HUES6 (cell line): Measurements from ENCODE around the gene TSFM.
A peak's percentile ranks its signal among the peaks of the same experiment; 100 is the strongest.
"Not testable (repeated sequence)": the region's sequence is repeated elsewhere in the genome, so short reads cannot be mapped to it uniquely, and the experiment has no call there.

Experiments
- H3K27ac ChIP-seq: 2 replicates; pipeline ENCODE4 v1.7.0; 2013; ENCODE audit warnings: low read depth, mild to moderate bottlenecking, low read length, inconsistent platforms
- H3K27me3 ChIP-seq: 2 replicates; pipeline ENCODE4 v1.6.1; 2013; ENCODE audit warnings: low read length; ENCODE audit not compliant: control insufficient read depth, insufficient read depth
- H3K36me3 ChIP-seq: 2 replicates; pipeline ENCODE4 v1.6.1; 2013; ENCODE audit warnings: low read length; ENCODE audit not compliant: control insufficient read depth, insufficient read depth
- H3K4me1 ChIP-seq: 2 replicates; pipeline ENCODE4 v1.6.1; 2013; ENCODE audit warnings: low read length; ENCODE audit not compliant: control insufficient read depth, insufficient read depth
- H3K4me3 ChIP-seq: 2 replicates; pipeline ENCODE4 v1.5.1; 2013; ENCODE audit warnings: low read depth, low read length
- H3K9ac ChIP-seq: one replicate; pipeline ENCODE4 v1.6.1; 2013; ENCODE audit warnings: mild to moderate bottlenecking, low read length
- H3K9me3 ChIP-seq: 2 replicates; pipeline ENCODE4 v1.6.1; 2013; ENCODE audit warnings: low read depth, low read length; ENCODE audit not compliant: control insufficient read depth, insufficient read depth

The TSFM gene

DNA sequence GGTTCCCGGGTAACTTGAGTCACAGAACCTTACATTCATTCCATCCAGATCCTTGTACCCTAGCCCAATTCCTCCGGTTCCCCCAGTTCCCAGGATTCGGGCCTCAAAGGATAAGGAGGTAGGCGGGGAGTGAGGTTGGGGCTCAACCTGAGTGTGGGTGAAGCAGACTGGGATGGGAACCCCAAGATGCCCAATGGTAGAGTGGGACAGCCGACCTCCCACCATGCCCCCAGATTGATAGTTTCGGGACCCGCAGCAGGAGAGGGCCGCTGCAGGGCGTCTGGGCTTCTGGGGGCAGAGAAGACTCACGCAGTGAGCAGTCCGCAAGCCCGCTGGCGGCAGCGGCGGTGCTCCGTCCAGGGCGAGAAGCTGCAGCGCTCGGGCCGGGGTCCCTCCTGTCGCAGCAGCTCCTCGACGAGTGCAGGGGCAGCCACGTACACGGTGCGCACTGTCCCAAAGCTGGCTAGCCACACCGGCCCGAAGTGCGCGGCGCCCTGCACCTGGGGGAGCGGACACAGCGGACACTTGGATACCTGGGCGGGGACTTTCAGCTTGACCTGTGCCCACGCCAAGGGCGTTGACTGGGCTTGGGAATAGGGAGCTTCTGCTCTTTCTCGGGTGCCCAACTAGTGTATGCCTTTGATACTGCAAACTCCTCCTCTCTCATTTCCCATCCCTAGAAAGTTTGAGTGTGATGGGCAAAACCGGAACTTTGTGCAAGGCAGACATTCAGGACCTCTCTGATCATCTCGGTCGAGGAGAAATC, 16.7 kb upstream of the TSFM start:
- Histone ChIP-seq H3K27me3 (peaks cover 63% of the 10 kb centered on the region), H3K4me3 (peak overlapping the region; percentile 64), H3K9me3 (no peaks in the 10 kb centered on the region), H3K4me1 (peaks cover 23% of the 10 kb centered on the region), H3K9ac (peak overlapping the region; percentile 5), H3K36me3 (peaks cover 27% of the 10 kb centered on the region), H3K27ac (no peak overlapping the region)

DNA sequence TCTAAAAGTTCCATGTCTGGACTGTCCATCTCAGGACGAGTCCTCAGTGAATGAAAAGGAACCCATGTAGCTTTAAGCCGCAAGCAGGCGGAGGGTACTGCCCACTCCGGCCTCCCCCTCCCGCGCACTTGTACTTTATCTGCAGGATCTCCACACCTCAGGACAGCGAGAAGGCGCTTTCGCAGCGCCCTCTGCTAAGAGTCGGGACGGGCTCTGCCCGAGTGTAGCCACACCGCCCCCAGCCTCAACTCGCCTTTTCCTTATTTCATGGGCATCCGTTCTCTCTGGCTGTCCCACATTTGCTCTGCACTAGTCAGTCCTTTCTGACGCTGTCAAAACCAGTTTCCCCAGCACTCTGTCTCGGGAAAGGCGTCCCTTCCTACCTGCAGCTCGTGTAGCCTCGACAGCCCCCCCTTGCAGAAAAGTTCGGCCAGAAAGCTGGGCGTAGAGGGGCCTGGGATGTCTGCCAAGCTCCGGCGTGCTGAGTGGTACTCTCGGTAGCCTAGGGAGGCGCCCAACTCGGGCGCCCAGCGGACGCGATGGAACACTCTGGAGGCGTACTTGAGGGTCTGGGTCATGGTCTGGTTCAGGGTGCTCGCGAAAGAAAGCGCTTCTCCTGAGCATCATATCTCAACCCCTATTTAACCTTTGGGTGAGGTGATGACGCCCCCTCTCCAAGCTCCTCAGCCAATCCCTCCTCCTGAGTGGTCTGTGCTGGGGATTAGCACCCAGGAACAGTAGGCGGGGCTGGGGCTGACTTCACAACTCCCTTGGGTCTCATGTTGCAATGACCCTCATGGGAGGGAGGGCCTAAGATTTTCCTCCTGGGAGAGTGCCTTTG, 15.9 kb upstream of the TSFM start, which contains the start of gene CYP27B1:
TSS of gene CYP27B1 (minus strand) at position 615 of the 841 bp plus-strand sequence. CDS start at position 578, 37 bp downstream.
- H3K4me1 ChIP-seq: peaks cover 23% of the 10 kb centered on the region
- no peaks in the 10 kb centered on the region for H3K9me3 ChIP-seq
- H3K27ac ChIP-seq: no peak within 1 kb of the TSS
- H3K36me3 ChIP-seq: peaks cover 28% of the 10 kb centered on the region
- H3K27me3 ChIP-seq: peaks cover 59% of the 10 kb centered on the region
- H3K4me3 ChIP-seq: peak within 1 kb of the TSS; percentile 64
- peak within 1 kb of the TSS; percentile 5 for H3K9ac ChIP-seq

DNA sequence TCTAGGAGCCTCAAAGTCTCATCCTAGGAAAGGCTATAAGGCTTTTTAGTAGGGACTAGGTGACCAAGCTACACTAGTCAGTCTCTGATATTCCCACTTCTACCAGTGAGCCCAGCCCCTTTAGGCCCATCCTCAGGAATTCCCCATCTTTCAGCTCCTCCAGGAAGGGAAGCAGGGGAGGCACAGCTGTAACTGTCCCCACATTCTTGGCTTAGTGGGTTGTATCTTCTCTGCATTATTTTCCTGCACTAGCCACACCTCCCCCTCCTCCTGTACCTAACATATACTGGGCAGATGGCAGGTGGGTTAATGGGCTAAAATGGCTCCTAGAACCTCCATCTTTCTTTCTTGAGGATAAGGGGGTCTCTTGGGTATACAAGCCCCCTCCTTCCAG, 15.3 kb upstream of the TSFM start:
- H3K4me3 ChIP-seq: peak overlapping the region; percentile 64

DNA sequence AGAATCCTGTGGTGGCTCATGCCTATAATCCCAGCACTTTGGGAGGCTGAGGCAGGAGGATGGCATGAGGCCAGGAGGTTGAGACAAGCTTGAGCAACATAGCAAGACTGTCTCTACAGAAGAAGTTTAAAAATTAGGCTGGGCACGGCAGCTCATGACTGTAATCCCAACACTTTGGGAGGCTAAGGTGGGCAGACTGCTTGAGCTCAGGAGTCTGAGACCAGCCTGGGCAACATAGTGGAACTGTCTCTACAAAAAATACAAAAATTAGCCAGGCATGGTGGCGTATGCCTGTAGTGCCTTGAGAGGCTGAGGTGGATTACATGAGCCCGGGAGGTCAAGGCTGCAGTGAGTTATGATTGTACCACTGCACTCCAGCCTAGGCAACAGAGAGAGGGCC, 14.7 kb upstream of the TSFM start:
- no peaks in the 10 kb centered on the region for H3K9me3 ChIP-seq
- H3K27me3 ChIP-seq: peaks cover 48% of the 10 kb centered on the region
- no peak overlapping the region for H3K9ac ChIP-seq
- H3K4me3 ChIP-seq: no peak overlapping the region
- H3K36me3 ChIP-seq: peaks cover 28% of the 10 kb centered on the region
- H3K27ac ChIP-seq: no peak overlapping the region
- peaks cover 23% of the 10 kb centered on the region for H3K4me1 ChIP-seq

More for the DNA sequence above, 15.3 kb upstream of the TSFM start:
- H3K9me3 ChIP-seq: no peaks in the 10 kb centered on the region
- H3K27me3 ChIP-seq: peaks cover 53% of the 10 kb centered on the region
- H3K27ac ChIP-seq: no peak overlapping the region
- peaks cover 28% of the 10 kb centered on the region for H3K36me3 ChIP-seq
- H3K9ac ChIP-seq: no peak overlapping the region
- peaks cover 23% of the 10 kb centered on the region for H3K4me1 ChIP-seq

DNA sequence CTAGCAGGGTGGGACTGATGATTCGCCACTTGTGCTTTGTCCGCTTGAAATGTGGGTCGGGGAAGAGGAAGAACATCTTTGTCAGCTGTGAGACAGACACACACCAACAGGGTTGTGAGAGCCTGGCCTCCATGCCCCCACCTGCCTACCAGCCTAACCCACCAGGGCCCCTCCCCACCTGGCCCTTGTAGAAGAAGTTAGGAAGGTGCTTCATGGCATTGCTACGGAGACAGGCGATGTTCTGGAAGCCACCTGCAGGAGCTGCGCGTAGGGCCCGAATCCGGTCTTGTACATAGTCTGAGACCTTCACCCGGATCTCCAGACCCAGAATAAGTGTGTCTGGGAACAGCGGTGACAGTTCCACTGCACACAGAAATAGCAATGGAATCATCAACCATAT, 13.0 kb upstream of the TSFM start:
- Histone ChIP-seq H3K4me1 (peaks cover 20% of the 10 kb centered on the region), H3K27ac (no peak overlapping the region)

DNA sequence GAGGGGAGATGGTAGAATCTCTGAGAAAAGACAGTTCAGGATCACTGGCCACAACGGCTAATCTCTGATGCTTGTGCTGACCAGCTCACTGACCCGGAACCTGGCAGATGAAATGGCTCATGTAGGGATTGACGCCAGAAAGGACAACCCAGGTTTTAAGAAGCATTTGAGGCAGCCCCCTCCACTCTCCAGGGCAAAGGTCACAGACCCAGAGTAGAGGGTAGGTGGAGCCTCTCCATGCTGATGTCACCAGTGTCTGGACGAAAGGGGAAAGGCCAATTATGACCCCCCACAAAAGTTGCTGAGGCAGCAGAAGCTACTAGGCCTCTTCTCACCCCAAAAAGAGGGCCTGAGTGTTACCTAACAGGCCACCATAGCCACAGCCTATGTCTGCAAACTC, 11.9 kb upstream of the TSFM start:
- Histone ChIP-seq H3K27me3 (peaks cover 19% of the 10 kb centered on the region), H3K4me1 (peaks cover 17% of the 10 kb centered on the region), H3K4me3 (0 out of 2 replicates have a peak overlapping the region, but pooled peaks have one; percentile 79), H3K9me3 (no peaks in the 10 kb centered on the region), H3K9ac (no peak overlapping the region), H3K36me3 (peaks cover 28% of the 10 kb centered on the region), H3K27ac (no peak overlapping the region)

More for the DNA sequence above, 13.0 kb upstream of the TSFM start:
- H3K4me3 ChIP-seq: no peak overlapping the region
- H3K9me3 ChIP-seq: no peaks in the 10 kb centered on the region
- no peak overlapping the region for H3K9ac ChIP-seq
- peaks cover 28% of the 10 kb centered on the region for H3K36me3 ChIP-seq
- peaks cover 30% of the 10 kb centered on the region for H3K27me3 ChIP-seq

DNA sequence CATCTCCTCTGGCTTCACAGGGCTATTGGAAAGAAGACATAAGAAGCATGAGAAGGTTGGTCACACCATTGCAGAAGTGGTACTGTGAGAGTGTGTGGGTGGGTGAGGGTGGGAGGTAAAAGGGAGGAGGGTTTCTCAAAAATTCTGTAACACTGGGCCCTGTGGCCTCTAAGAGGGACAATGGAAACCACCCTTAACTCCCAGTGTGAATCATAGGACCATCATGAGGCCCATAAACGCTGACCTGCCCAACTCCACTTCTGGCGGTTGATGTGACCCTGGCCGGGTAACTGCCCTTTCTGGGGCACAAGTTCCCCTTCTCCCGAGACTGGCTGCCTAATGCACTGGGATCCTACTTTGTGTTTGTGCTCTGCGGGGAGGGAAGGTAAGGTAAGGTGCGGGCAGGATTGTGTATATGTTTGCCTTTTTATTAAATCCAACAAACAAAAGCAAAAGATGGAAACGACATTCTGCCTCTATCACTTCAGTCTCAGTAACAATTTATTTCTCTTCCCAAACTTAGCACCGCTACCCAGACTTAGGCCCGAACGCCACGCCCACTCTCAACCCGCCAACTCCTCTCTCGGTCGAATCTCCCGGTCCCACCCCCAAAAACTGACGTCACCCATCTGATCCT, 11.2 kb upstream of the TSFM start:
- Histone ChIP-seq H3K4me3 (peak overlapping the region; percentile 79), H3K4me1 (peaks cover 12% of the 10 kb centered on the region), H3K27ac (peak overlapping the region; percentile 91), H3K9me3 (no peaks in the 10 kb centered on the region), H3K9ac (peak overlapping the region; percentile 97), H3K36me3 (peaks cover 28% of the 10 kb centered on the region), H3K27me3 (peaks cover 13% of the 10 kb centered on the region)

DNA sequence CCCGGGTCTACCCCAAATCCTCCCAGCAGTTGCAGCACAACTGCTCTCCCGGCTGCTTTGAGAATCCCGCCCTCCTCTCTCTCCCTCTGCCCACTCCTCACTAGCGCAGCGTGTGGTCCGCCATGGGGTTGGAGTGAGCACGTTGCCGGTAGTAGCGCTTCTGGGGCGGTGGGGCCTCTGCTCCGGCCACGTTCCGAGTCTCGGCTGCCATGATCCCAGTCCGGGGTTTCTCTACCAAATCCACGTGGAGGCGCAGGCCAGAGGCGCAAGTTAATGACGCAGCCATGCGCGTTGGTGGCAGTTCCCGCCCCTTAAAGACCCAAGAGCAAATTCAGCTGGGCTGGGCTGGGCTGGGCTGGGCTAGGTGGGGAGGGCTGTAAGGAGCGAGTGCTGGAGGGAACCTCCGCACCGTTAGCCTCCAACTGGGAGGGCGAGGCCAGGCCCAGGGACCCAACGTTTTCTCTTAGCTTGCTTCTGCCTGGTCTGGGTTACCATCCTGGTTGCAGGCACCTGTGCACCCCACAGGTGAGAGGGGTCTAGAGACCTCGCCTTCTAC, 10.6 kb upstream of the TSFM start, which contains the start of gene METTL1:
TSS of gene METTL1 (minus strand) at position 233 of the 556 bp plus-strand sequence. CDS start at position 211, 22 bp downstream.
- H3K9ac ChIP-seq: peak within 1 kb of the TSS; percentile 97
- H3K36me3 ChIP-seq: peaks cover 28% of the 10 kb centered on the region
- peaks cover 7% of the 10 kb centered on the region for H3K27me3 ChIP-seq
- no peaks in the 10 kb centered on the region for H3K9me3 ChIP-seq
- H3K27ac ChIP-seq: peak within 1 kb of the TSS; percentile 91
- H3K4me3 ChIP-seq: peak within 1 kb of the TSS; percentile 79
- peaks cover 6% of the 10 kb centered on the region for H3K4me1 ChIP-seq

DNA sequence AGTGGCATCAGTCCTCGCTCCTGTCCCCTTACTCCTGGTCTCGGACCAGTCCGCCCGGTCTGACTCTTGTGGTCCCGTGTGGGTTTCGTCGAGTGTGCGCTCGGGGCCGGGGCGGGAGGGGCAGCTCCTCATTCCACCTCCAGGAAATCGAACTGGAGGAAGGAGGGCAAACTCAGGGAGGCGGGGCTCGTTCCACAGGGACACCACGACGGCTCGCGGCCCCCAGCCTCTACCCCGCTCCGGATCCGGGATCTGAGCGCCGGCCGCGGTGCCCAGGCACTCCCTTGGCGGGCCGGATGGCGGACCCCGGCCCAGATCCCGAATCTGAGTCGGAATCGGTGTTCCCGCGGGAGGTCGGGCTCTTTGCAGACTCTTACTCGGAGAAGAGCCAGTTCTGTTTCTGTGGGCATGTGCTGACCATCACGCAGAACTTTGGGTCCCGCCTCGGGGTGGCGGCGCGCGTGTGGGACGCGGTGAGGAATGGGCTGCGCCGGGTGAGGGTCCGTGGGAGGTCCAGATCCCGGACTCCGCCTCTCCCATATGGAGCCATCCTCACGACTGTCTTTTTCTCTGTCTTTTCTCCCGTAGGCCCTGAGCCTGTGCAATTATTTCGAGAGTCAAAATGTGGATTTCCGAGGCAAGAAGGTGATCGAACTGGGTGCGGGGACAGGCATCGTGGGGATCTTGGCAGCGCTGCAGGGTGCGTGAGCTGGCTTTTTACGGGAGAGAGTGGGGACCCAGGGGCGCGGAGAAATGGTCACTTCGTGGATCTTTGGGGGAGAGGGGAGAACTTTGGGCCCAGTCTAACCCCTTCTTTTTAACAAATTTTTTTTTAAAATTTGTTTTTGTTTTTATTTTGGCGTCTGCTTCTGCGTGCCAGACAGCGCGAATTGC, 9.9 kb upstream of the TSFM start, which contains the start of gene EEF1AKMT3:
TSS of gene EEF1AKMT3 (plus strand) at position 186 of the 894 bp plus-strand sequence. CDS start at position 297, 111 bp downstream.
- Histone ChIP-seq H3K4me1 (no peaks in the 10 kb centered on the region), H3K9ac (peak within 1 kb of the TSS; percentile 97), H3K9me3 (no peaks in the 10 kb centered on the region), H3K27ac (peak within 1 kb of the TSS; percentile 91), H3K27me3 (no peaks in the 10 kb centered on the region), H3K36me3 (peaks cover 28% of the 10 kb centered on the region), H3K4me3 (peak within 1 kb of the TSS; percentile 79)

DNA sequence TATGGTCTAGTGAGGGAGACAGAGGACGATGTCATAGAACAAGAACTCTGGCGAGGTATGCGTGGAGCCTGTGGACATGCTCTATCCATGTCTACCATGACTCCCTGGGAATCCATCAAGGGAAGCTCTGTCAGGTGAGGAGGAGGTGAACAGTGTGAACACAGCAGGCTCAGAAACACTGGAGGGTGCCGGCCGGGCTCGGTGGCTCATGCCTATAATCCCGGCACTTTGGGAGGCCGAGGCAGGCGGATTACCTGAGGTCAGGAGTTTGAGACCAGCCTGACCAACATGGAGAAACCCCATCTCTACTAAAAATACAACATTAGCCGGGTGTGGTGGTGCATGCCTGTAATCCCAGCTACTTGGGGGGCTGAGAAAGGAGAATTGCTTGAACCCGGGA, 8.0 kb upstream of the TSFM start:
- not testable (repeated sequence) for H3K27ac ChIP-seq, H3K9me3 ChIP-seq, H3K27me3 ChIP-seq, H3K4me3 ChIP-seq, H3K4me1 ChIP-seq, H3K9ac ChIP-seq
- H3K36me3 ChIP-seq: peaks cover 14% of the 10 kb centered on the region
